Adipocyte (in vitro differentiated cells): ENCODE data around the gene CEBPB.

ENCODE experiments used
- DNase-seq: peaks from one replicate; pipeline ENCODE4 v3.0.0-alpha.2; 2015; ENCODE audit warnings: low read depth
- H3K27me3 ChIP-seq: replicated peaks from 2 replicates; pipeline ENCODE4 v1.7.0; 2013; ENCODE audit warnings: mild to moderate bottlenecking, low read length, moderate library complexity; ENCODE audit not compliant: control insufficient read depth, insufficient read depth
- H3K36me3 ChIP-seq: 2 replicates; pipeline ENCODE4 v1.7.0; 2013; ENCODE audit warnings: low read length, mild to moderate bottlenecking, moderate library complexity; ENCODE audit not compliant: control insufficient read depth, insufficient read depth, severe bottlenecking
- H3K4me1 ChIP-seq: 2 replicates; pipeline ENCODE4 v1.7.0; 2013; ENCODE audit warnings: mild to moderate bottlenecking, low read length, moderate library complexity; ENCODE audit not compliant: control insufficient read depth, insufficient read depth
- H3K4me3 ChIP-seq: 2 replicates; pipeline ENCODE4 v1.7.0; 2013; ENCODE audit warnings: mild to moderate bottlenecking, low read length, moderate library complexity
- H3K9ac ChIP-seq: 2 replicates; pipeline ENCODE4 v1.7.0; 2013; ENCODE audit warnings: mild to moderate bottlenecking, low read length, moderate library complexity
- H3K9me3 ChIP-seq: 2 replicates; pipeline ENCODE4 v1.7.0; 2013; ENCODE audit warnings: mild to moderate bottlenecking, low read length, moderate library complexity; ENCODE audit not compliant: control insufficient read depth

The CEBPB gene

GRCh38 chr20:50234288-50234687 is 43.7 kb downstream of the CEBPB start:
- Histone ChIP-seq H3K36me3 (no peaks in the 10 kb centered on the region), H3K4me1 (peaks cover 6% of the 10 kb centered on the region), H3K4me3 (no peak overlapping the region), H3K9me3 (peaks cover 3% of the 10 kb centered on the region), H3K9ac (no peak overlapping the region), H3K27me3 (no peaks in the 10 kb centered on the region)
- no peak for DNase-seq

GRCh38 chr20:50237349-50237748 is 46.7 kb downstream of the CEBPB start:
- DNase-seq, result no peak
- Histone ChIP-seq H3K9ac (no peak overlapping the region), H3K4me3 (no peak overlapping the region), H3K36me3 (no peaks in the 10 kb centered on the region), H3K27me3 (no peaks in the 10 kb centered on the region), H3K4me1 (peaks cover 6% of the 10 kb centered on the region), H3K9me3 (peaks cover 5% of the 10 kb centered on the region)

GRCh38 chr20:50238081-50238800 is 47.6 kb downstream of the CEBPB start:
- peaks cover 6% of the 10 kb centered on the region for H3K4me1 ChIP-seq
- no peak overlapping the region for H3K9ac ChIP-seq
- H3K9me3 ChIP-seq, result peaks cover 5% of the 10 kb centered on the region
- DNase-seq, result no peak
- H3K4me3 ChIP-seq, result no peak overlapping the region
- no peaks in the 10 kb centered on the region for H3K36me3 ChIP-seq
- no peaks in the 10 kb centered on the region for H3K27me3 ChIP-seq

- peaks cover 13% of the 10 kb centered on the region for H3K4me1 ChIP-seq
- no peak overlapping the region for H3K4me3 ChIP-seq
- peaks cover 5% of the 10 kb centered on the region for H3K9me3 ChIP-seq
- H3K36me3 ChIP-seq, result no peaks in the 10 kb centered on the region
- no peaks in the 10 kb centered on the region for H3K27me3 ChIP-seq
- no peak overlapping the region for H3K9ac ChIP-seq
- no peak for DNase-seq
Observed at GRCh38 chr20:50240092-50240491, 49.5 kb downstream of the CEBPB start.

- DNase-seq, result no peak
- H3K9me3 ChIP-seq, result peaks cover 5% of the 10 kb centered on the region
- peaks cover 15% of the 10 kb centered on the region for H3K4me1 ChIP-seq
- H3K9ac ChIP-seq, result no peak overlapping the region
- no peaks in the 10 kb centered on the region for H3K27me3 ChIP-seq
- H3K4me3 ChIP-seq, result no peak overlapping the region
- H3K36me3 ChIP-seq, result no peaks in the 10 kb centered on the region
Observed at GRCh38 chr20:50242178-50242514, 51.5 kb downstream of the CEBPB start.
